Tibial nerve (tissue), 4 donors: ENCODE data around the gene DEF6.

Experiments used
- EP300 ChIP-seq, 2 donors: sonication (generic); formaldehyde crosslinking; IDR thresholded peaks; one replicate each; pipeline ENCODE4 v1.6.1; 2017; ENCODE audit warnings: antibody characterized with exemption in 2 of 2, mild to moderate bottlenecking in 1 of 2
- POLR2A ChIP-seq, 2 donors: fragments of 450-650 bp; IDR thresholded peaks; one replicate each; pipeline ENCODE4 v1.6.1; 2017; ENCODE audit warnings: antibody characterized with exemption in 2 of 2, mild to moderate bottlenecking in 2 of 2, moderate library complexity in 2 of 2
- TF ChIP-seq, protein P1 (sequence below), 5 experiments: fragments of 200-600 bp in 3 of 5; fragments of 450-650 bp in 2 of 5; sonication (generic) in 3 of 5; IDR thresholded peaks; one replicate each; pipeline ENCODE4 v1.5.1; 2016 to 2019; ENCODE audit warnings: antibody characterized with exemption in 5 of 5, mild to moderate bottlenecking in 3 of 5, moderate library complexity in 2 of 5

DNA sequence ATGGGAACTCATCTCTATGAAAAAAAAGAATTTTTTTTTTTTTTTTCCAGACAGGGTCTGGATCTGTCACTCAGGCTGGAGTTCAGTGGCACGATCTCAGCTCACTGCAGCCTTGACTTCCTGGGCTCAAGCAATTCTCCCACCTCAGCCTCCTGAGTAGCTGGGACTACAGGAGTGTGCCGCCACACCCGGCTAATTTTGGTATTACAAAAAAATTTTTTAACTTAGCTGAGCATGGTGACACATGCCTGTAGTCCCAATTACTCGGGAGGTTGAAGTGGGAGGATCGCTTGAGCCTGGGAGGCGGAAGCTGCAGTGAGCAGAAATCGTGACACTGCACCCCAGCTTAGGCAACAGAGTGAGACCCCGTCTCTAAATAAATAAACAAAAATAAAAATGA is 7.5 kb downstream of the DEF6 start:
- TF ChIP-seq, protein P1, sequence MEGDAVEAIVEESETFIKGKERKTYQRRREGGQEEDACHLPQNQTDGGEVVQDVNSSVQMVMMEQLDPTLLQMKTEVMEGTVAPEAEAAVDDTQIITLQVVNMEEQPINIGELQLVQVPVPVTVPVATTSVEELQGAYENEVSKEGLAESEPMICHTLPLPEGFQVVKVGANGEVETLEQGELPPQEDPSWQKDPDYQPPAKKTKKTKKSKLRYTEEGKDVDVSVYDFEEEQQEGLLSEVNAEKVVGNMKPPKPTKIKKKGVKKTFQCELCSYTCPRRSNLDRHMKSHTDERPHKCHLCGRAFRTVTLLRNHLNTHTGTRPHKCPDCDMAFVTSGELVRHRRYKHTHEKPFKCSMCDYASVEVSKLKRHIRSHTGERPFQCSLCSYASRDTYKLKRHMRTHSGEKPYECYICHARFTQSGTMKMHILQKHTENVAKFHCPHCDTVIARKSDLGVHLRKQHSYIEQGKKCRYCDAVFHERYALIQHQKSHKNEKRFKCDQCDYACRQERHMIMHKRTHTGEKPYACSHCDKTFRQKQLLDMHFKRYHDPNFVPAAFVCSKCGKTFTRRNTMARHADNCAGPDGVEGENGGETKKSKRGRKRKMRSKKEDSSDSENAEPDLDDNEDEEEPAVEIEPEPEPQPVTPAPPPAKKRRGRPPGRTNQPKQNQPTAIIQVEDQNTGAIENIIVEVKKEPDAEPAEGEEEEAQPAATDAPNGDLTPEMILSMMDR (IDR thresholded peaks at IDR 0.05) = no peak
- TF ChIP-seq POLR2A (IDR thresholded peaks at IDR 0.05) (no peak), EP300 (IDR thresholded peaks at IDR 0.05) (no peak)
